ENCODE measurements around the gene HACD1. TPM values are rescaled to one million over a fixed set of nuclear protein-coding genes. Genes with fewer than 3 reads are reported as not detected.

HACD1 gene, protein sequence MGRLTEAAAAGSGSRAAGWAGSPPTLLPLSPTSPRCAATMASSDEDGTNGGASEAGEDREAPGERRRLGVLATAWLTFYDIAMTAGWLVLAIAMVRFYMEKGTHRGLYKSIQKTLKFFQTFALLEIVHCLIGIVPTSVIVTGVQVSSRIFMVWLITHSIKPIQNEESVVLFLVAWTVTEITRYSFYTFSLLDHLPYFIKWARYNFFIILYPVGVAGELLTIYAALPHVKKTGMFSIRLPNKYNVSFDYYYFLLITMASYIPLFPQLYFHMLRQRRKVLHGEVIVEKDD
- total RNA-seq (2014; rRNA removed; shearing (Covaris generic)), result 21.7 and 35.5 TPM in 2 replicates

DNA sequence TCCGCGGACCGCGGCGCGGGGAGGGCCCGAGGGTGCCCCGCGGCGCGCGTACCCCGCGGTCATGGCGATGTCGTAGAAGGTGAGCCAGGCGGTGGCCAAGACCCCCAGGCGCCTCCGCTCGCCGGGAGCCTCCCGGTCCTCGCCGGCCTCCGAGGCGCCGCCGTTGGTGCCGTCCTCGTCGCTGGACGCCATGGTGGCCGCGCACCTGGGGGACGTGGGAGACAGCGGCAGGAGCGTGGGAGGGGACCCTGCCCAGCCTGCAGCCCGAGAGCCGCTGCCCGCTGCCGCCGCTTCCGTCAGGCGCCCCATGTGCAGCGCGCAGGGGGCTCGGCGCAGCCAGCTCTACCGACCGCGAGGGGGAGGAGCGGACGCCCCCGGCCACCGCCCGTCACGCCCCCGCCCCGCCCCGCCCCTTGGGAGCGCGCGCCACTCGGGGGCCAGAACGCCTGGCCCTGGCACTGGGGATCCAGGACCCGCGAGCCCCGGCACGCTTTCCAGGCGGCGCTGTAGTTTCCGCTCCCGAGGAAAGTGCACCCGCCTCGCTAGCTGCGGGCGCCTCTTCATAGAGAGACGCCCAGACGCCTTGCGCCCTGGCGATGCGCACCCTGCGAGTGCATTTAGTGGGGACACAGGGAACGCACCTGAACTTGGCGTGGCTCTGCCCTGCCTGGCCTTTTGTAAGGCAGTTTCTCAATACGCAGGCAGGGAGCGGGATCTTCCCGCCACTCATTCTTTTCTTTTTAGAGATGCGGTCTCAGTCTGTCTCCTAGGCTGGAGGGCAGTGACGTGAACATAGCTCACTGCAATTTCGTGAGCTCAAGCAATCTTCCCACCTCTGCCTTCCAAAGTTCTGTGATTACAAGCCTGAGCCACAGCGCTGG lies at the start of gene HACD1:
HACD1 (minus strand) TSS at position 344 of the 881 bp plus-strand sequence; CDS start at position 309, 35 bp downstream.
- peak; percentile 48 for DNase-seq (ENCODE audit: low spot score)

DNA sequence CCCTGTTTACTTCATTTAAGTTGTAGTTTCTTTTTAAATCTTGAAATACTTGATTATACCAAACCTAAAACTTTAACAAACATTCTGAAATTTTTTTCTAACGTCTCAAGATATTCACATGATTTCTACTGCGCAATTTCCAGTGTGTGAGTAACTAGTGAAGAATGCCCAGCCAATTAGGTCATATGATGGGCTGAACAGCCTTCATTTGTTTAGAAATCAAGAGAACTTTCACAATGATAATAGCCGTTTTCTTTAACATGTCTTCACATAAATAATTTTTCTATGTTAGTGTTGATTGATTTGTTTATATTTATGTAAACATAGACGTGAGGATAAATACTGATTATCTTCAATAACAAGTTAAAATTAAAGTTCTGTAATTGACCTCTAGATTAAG lies 48.6 kb upstream of the HACD1 start:
- DNase-seq (ENCODE audit: low spot score), result peak; percentile 76

DNA sequence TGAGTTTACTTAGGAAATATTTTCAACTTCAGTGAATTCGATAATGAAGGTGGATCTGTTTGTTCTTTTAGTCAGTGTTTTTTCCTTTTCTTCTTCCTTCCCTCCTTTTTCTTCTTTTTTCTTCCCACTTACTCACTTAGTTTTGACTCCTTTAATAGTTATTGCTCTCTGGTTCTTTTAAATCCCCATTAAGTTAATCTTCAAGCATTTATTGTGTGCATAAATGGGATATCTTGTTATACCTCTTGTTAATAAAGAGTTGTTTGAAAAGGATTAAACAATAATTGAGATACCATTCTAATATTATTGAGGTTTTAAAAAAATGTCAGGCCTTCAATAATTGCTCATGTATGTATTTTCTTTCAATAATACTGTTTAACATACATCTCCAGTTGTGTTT lies 46.3 kb upstream of the HACD1 start:
- DNase-seq (ENCODE audit: low spot score), result no peak

DNA sequence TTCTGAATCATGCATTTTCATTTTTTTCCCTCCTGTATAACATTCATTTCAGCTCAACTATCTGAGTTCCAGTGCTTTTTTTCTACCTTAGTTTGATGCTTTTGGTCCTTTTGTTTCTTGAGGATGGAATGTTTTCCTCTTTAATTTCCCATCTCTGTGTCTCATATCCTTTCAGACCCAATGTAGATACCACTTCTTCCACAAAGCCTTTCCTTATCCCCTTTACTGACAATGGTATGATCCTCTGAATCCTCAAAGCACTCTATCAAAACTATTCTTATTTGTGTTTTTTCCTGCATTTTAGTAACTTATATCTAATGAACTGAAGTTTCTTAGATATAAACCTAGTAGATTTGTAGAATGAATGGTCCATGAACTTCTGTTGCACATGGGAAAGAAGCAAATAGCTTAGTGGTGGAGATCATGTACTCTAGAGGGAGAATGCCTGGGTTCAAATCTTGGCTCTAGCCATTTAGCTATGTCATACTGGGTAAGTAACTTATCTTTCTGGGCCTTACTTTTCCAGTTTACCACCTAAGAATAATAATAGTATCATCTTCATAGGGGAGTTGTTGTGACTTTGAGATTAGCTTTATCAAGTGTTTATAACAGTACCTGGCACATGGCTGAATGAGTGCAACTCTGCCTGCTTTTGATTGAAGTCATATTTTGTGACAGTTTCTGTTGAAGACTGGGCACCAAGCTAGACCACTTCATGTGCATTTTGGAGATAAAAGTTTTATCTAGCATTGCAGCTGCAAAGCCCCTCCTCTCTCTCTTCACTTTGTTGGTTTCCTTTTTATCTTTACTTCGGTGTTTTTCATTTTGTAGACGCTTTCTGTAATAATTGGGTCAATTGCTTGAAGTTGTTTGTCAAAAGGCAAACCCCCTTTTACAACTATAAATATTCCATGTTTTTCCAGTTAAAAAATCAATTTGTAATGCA lies 45.3 kb upstream of the HACD1 start:
- no peak for DNase-seq (ENCODE audit: low spot score)

DNA sequence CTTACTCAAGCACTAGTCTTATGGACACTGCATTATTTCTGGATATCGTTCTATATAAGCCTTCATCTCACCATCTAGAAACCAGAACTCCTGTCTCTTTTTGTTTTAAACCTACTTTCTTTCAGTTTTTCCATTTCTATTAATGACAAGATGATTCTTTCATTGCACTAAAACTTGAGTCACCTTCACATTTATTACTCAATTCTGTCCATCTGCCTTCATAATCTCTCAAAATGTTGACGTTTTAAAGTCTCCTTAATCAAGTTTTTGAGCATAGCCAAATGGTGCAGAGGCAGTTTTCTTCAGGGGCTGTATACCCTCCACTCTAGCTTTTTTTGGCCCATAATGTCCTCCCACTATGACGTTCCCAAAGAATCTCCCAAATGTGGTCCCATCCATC lies 44.3 kb upstream of the HACD1 start:
- no peak for DNase-seq (ENCODE audit: low spot score)

DNA sequence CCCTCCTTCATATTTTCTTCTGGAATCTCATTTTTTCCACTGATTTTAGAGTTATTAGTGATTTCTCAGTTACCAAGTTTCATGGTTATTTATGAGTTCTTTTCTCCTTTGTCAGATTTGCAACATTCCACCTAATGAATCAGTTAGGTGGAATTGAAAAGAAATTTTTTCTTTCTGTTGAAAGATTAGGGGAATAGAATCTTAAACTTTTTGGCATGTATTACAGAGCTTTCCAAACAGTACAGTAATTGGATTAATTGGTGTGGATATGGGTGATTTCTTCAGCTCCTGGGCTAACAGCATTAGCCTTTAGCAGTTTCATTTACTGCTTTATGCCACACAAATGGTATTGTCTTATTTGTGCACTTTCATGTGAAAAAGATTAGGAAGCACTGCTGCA lies 43.7 kb upstream of the HACD1 start:
- DNase-seq (ENCODE audit: low spot score), result no peak

DNA sequence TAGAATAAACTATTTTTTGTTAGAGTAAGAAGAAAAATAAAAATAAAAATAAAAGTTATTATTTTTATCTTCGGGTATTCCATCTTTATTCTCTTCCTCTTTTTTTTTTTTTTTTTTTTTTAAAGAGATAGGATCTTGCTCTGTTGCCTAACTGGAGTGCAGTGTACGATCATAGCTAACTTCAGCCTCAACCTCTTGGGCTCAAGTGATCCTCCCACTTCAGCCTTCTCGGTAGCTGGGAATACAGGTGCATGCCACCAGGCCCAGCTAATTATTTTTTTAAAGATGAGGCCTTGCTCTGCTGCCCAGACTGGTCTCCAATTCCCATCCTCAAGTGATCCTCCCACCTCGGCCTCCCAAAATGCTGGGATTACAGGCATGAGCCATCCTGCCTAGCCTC lies 42.2 kb upstream of the HACD1 start:
- DNase-seq (ENCODE audit: low spot score), result no peak

DNA sequence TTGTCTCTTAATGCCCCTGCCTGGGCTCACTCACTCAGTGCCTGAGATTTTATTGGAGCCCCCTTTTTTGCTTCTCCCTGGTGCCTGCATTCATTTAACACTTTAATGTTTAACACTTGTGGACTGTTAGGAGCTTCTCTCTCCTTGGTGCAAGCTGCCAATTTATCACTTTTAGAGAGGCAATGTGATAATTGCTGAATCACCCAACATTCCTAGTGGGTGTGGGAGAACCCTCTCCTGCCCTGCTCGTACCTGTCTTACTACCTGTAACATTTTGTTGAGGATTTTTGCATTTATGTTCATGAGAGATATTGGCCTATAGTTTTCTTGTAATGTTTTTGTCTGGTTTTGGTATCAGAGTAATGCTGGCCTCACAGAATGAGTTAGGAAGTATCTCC lies 39.9 kb upstream of the HACD1 start:
- no peak for DNase-seq (ENCODE audit: low spot score)

DNA sequence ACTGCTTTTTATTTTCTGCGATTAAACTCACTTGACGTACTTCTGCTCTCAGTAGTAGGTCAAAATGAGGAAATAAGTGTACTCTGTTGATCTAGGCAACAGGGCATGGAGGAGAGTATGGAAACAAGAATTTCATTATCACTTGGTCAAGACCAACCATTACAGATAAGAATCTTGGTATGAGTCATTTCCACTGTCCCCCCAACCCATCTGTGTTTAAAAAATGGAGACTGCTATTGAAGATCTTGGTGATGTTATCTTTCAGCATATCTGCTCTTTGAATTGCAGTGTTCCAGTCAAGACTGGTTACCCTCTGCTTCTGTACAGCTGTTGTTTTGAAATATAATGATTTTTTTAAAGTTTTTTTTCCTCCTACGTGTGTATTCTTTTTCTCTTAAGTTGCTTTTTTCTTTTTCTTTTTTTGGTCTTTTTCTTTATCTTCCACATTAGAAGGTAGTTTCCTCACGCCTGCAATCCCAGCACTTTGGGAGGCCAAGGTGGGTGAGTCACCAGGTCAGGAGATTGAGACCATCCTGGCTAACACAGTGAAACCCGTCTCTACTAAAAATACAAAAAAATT lies 38.5 kb upstream of the HACD1 start:
- no peak for DNase-seq (ENCODE audit: low spot score)

DNA sequence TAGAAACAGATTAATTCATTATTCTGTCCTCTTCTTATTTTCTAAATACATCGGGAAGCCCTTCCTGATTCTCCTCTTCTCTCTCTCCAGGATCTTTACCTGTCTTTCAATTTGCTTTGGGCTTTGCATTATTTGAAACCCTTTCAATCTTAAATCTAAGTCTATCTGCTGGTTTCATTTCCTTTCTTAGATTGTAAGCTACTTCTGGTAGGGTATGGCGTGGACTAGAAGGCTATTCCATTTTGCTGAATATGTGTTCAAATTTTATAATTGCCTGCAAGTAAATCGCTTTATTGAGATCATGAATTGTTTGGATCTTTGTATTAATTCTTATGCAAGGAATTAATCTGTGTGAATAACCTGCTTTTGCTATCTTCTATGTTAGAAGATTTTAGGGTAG lies 37.8 kb upstream of the HACD1 start:
- DNase-seq (ENCODE audit: low spot score), result no peak

DNA sequence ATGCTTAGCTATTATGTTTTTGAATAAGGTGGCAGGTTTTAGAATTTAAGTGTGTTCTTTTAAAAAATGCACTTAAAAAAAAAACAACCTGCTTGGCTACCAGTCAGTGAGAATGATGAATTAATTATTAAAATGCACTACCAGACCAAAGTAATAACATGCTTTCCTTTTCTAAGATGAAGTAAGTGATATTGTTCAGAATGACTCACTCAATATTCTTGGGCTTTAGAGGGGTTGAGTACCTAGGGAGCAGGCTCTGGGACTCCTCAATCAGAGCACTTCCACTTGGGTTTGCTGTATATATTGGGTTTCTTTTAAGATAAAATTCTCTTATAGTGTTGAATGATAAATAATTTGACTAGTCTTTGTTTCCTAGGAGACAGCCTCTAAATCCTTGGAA lies 35.4 kb upstream of the HACD1 start:
- no peak for DNase-seq (ENCODE audit: low spot score)

DNA sequence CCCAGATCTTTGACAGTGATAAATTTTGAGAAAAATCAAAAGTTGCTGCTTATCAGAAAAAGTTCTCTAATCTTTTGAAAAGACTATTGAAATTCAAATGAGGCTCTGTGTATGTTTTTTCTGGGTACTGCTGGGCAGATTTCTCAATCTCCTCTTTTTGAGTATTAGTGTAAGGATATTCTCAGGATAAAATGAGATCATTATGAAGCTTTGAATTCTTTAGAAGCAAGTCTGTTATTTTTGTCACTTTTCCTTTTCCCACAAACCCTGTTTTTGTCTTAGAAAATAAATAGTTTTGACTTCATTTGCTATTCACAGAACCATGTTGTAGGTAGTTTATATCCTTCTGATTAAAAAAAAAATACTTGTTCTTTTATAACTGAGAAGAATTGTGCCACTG lies 34.7 kb upstream of the HACD1 start:
- DNase-seq (ENCODE audit: low spot score), result no peak

DNA sequence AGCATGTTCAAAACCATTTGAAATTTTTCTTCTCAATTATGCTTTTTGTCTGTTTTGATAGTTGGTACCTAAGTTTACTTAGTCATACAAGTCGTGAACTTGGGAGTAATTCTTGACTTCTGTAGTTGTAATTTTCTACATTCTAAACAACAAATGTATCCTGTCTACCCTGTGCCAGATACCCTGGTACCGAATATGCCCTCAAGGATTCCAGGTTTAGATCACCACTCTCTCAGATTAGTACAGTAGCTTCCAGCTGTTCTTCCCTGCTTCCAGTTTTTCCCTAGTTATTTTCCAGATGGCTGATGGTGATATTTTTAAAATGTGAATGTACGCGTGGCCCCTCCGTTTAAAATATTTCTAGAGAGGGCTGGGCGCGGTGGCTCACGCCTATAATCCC lies 33.2 kb upstream of the HACD1 start:
- DNase-seq (ENCODE audit: low spot score), result no peak

DNA sequence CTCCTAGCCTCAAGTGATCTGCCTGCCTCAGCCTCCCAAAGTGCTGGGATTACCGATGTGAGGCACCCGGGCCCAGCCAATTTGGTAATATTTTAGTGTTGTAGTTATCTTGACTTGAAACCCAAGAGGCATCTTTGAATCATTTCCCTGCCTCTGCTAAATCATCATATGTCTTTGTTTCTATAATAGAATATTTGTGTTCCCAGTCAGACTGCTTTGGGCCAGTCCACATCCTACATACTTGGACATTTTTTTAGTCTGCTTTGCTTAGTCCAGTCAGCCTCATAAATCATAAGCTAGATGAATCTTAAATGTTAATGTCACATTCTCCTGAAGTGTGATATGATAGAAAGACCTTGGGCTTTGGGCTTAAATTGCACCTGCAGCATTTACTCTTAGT lies 32.7 kb upstream of the HACD1 start:
- DNase-seq (ENCODE audit: low spot score), result no peak

DNA sequence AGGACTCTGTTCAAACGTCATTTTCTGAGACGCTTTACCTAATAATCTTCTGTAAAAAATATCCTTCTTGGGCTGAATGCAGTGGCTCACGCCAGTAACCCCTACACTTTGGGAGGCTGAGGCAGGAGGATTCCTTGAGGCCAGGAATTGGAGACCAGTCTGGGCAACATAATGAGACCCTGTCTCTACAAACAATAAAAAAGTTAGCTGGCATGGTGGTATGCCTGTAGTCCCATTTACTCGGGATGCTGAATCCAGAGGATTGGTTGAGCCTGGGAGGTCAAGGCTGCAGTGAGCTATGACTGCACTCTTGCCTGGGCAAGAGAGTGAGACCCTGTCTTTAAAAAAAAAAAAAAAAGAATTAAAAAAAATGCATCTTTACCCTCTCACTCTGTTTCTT lies 31.9 kb upstream of the HACD1 start:
- DNase-seq (ENCODE audit: low spot score), result no peak

DNA sequence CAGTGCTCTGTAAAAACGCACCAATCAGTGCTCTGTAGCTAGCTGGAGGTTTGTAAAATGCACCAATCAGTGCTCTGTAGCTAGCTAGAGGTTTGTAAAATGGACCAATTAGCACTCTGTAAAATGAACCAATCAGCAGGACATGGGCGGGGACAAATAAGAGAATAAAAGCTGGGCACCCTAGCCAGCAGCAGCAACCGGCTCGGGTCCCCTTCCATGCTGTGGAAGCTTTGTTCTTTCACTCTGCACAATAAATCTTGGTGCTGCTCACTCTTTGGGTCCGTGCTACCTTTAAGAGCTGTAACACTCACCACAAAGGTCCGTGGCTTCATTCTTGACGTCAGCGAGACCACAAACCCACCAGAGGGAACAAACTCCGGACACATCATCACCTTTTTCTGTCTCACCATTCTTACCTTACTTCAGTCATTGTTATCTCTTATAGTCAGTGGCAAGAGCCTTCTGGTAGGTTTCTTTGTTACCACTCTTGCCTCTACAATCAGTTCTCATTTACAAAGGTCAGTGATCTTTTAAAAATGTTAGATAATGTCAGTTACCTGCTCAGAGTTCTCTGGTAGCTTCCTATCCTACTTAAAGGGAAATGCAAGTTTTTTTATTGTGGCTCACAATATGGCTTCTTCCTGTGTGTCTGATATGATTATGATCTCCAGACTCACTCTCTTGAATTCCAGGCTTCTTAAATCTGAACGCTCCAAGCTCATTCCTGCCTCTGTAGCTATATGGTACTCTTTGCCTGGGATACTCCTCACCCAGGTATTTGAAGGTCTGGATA lies 31.3 kb upstream of the HACD1 start:
- no peak for DNase-seq (ENCODE audit: low spot score)

DNA sequence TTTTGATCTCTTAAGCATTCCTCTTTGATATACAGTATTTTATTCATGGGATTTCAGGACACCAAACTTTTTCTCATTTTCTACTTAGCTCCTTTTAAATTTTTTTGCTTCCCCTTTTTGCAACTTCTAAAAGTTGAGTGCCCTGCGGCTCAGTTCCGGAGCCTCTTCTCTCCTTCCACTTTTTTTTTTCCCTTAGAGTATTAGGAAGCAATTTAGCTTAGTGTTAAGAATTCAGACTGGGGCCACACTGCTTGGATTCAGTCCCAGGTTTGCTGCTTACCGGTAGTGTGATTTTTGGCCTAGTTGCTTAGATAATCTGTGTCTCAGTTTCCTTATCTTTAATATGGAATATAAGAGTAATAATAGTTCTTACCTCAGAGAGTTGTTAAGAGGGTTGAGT lies 30.2 kb upstream of the HACD1 start:
- no peak for DNase-seq (ENCODE audit: low spot score)

DNA sequence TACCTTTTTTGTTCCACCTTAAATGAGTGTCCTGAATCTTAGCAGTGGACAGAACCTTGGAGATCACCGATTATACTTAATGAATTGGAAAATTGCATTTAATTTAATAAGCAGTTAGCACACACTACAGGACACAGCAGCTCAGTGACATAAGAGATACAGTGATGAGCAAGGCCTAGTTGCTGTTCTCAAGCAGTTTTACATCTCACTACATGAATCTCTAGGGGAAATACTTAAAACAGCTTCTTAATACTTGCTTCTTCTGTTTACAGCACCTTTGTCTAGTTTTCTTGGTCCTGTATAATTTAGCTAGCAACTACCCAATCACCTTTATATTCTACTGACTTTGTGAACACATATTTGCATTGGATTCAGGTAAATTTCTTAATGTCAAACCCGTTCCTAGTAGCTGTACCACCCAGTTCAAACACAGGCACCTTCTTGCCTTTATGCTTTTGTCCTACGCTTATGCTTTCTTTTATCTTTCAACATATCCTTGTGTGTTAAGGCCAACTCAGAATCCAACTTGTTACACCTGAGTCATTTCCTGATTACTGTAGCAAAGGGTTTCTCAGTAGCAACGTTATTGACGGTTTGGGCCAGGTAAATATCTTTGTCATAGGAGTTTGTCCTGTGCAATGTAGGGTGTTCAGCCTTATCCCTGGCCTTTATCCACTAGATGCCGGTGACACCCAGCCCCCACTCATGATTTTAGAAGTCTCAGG lies 28.6 kb upstream of the HACD1 start:
- DNase-seq (ENCODE audit: low spot score), result no peak

DNA sequence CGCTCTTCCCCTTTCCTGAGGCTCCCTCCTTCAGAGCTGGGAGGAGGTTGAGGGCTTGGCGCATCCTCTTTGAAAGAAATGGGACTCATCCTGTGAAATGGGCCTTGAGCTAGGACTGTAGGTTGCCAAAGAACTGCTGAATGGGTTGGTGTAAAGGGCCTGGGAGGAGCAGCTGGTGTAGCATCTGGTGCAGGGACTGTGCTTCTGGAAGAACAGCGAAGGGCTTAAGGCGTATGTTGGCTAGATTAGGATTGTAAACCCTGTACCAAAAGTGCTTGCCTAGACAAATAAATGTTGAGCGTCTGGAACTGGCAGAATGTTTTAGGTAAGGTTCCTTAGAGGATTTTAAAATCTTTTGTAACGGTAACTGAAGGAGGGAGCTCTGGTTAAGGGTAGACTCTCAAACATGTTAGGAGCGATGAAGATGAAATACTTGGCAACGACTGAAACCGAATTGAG lies 27.3 kb upstream of the HACD1 start:
- no peak for DNase-seq (ENCODE audit: low spot score)
